HepG2 (cell line): ENCODE data around the gene LMAN2. TPM values are rescaled to one million over a fixed set of nuclear protein-coding genes. Genes with fewer than 3 reads are reported as not detected.
A peak's percentile ranks its signal among the peaks of the same experiment; 100 is the strongest.

Experiments
- ATAC-seq: fragments of 200-7000 bp; cut with Tn5 transposase; 3 replicates; pipeline ENCODE4 v1.9.1; 2020; ENCODE audit warnings: mild to moderate bottlenecking, moderate library complexity
- BruUV-seq: library from RNA; stranded (reverse); fragments of 400-500 nt; replicated peaks from 2 replicates; lab custom pipeline; 2021; lab: Mats Ljungman, UMichigan
- CTCF ChIA-PET: fragments of 300-600 bp; formaldehyde crosslinking; extraction: SDS; loops from one replicate; lab custom pipeline; 2021; ENCODE audit warnings: low total read pairs, inconsistent platforms, low intra/inter-chr PET ratio; lab: Yijun Ruan, JAX
- POLR2A ChIA-PET: fragments of 350-600 bp; sonication (Branson Sonifier 250); formaldehyde crosslinking; loops from one replicate; lab custom pipeline; 2020; ENCODE audit warnings: antibody characterized with exemption, inconsistent platforms; lab: Yijun Ruan, JAX
- DNase-seq: peaks from one replicate; pipeline ENCODE4 v3.0.0-alpha.2; 2015; ENCODE audit warnings: low spot score
- FAIRE-seq: peaks from 3 replicates; lab custom pipeline; 2011; peaks lifted over from hg19 to GRCh38; lab: Jason Lieb, UNC
- H2AFZ ChIP-seq: one replicate; pipeline ENCODE4 v1.6.1; 2011; ENCODE audit warnings: low read length, inconsistent platforms
- H3K27ac ChIP-seq: fragments of 300-600 bp; 3 replicates; pipeline ENCODE4 v1.8.0; 2011; ENCODE audit warnings: mixed run types, mild to moderate bottlenecking, mixed read lengths, low read length, inconsistent platforms; ENCODE audit not compliant: insufficient read depth; ENCODE audit errors: extremely low read length
- H3K27me3 ChIP-seq, 2 experiments: fragments of 200-600 bp in 1 of 2; 2 replicates in 1 of 2; 3 replicates in 1 of 2; pipeline versions ENCODE4 v1.6.0 to v1.8.0; 2011; ENCODE audit warnings: low read length in 2 of 2, mild to moderate bottlenecking in 2 of 2, moderate library complexity in 2 of 2, inconsistent platforms in 1 of 2; ENCODE audit not compliant: insufficient read depth in 2 of 2, control insufficient read depth in 1 of 2
- H3K36me3 ChIP-seq, 2 experiments: fragments of 200-600 bp in 1 of 2; replicated peaks in 1 of 2; 2 replicates in 1 of 2; 3 replicates in 1 of 2; pipeline versions ENCODE4 v1.5.1 to v1.8.0; 2011; ENCODE audit warnings: low read length in 2 of 2, inconsistent platforms in 1 of 2; ENCODE audit not compliant: insufficient read depth in 2 of 2, control insufficient read depth in 1 of 2
- H3K4me1 ChIP-seq: 2 replicates; pipeline ENCODE4 v1.5.1; 2012; ENCODE audit warnings: low read length, inconsistent platforms; ENCODE audit not compliant: insufficient read depth
- H3K4me2 ChIP-seq: 2 replicates; pipeline ENCODE4 v1.6.0; 2011; ENCODE audit warnings: low read depth, low read length, inconsistent platforms
- H3K4me3 ChIP-seq, 3 experiments: fragments of 200-600 bp in 1 of 3; sonication (generic), shearing (Covaris generic) in 1 of 3; replicated peaks in 1 of 3; 2 replicates each; pipeline ENCODE4 v1.5.1; 2011 to 2016; ENCODE audit warnings: low read length in 3 of 3, inconsistent platforms in 2 of 3, low read depth in 2 of 3, mild to moderate bottlenecking in 2 of 3, control low read depth in 1 of 3, mixed read lengths in 1 of 3; ENCODE audit not compliant: insufficient read depth in 1 of 3
- H3K79me2 ChIP-seq: one replicate; pipeline ENCODE4 v1.6.1; 2011; ENCODE audit warnings: low read length, inconsistent platforms; ENCODE audit not compliant: insufficient read depth
- H3K9ac ChIP-seq: 2 replicates; pipeline ENCODE4 v1.6.0; 2011; ENCODE audit warnings: mild to moderate bottlenecking, low read depth, low read length, inconsistent platforms; ENCODE audit not compliant: insufficient read depth
- H3K9me3 ChIP-seq: 2 replicates; pipeline ENCODE4 v1.5.1; 2012; ENCODE audit warnings: mild to moderate bottlenecking, low read length
- H4K20me1 ChIP-seq: 2 replicates; pipeline ENCODE4 v1.6.0; 2011; ENCODE audit warnings: inconsistent platforms, mild to moderate bottlenecking, low read length, moderate library complexity; ENCODE audit not compliant: insufficient read depth
- CREM ChIP-seq, 2 experiments: sonication (generic) in 1 of 2; formaldehyde crosslinking in 1 of 2; IDR thresholded peaks; 2 replicates each; pipeline versions ENCODE4 v1.4.0 to v1.6.1; 2016 to 2020; ENCODE audit warnings: antibody characterized with exemption in 1 of 2, mild to moderate bottlenecking in 1 of 2, missing genetic modification reagents in 1 of 2
- KLF11 ChIP-seq: IDR thresholded peaks from 2 replicates; pipeline ENCODE4 v1.6.1; 2016; ENCODE audit warnings: missing compliant biosample characterization
- MTA3 ChIP-seq: sonication (generic); formaldehyde crosslinking; IDR thresholded peaks from 2 replicates; pipeline ENCODE4 v1.4.0; 2020; ENCODE audit warnings: missing genetic modification reagents
- MZF1 ChIP-seq: sonication (generic); formaldehyde crosslinking; IDR thresholded peaks from 2 replicates; pipeline ENCODE4 v1.8.1; 2023; ENCODE audit warnings: mild to moderate bottlenecking, missing genetic modification reagents, borderline replicate concordance
- NFIB ChIP-seq: sonication (generic); formaldehyde crosslinking; IDR thresholded peaks from 2 replicates; pipeline ENCODE4 v1.9.0; 2021; ENCODE audit warnings: missing genetic modification reagents, mild to moderate bottlenecking, borderline replicate concordance
- SNRNP70 ChIP-seq: fragments of 200-400 bp; formaldehyde crosslinking; IDR thresholded peaks from 2 replicates; pipeline ENCODE4 v1.6.1; 2017; ENCODE audit warnings: mild to moderate bottlenecking, low read depth, low read length, moderate library complexity
- SRY ChIP-seq: sonication (generic); formaldehyde crosslinking; IDR thresholded peaks from 2 replicates; pipeline ENCODE4 v1.8.0; 2022; ENCODE audit warnings: mild to moderate bottlenecking, missing genetic modification reagents
- ZBTB42 ChIP-seq: sonication (generic); formaldehyde crosslinking; IDR thresholded peaks from 2 replicates; pipeline ENCODE4 v1.5.0; 2020; ENCODE audit warnings: mild to moderate bottlenecking, missing genetic modification reagents
- ZNF589 ChIP-seq: sonication (generic); formaldehyde crosslinking; conservative IDR thresholded peaks from 2 replicates; pipeline ENCODE4 v1.8.0; 2022; ENCODE audit warnings: mild to moderate bottlenecking, moderate library complexity, missing genetic modification reagents
- WGBS: methylation state at CpG from one replicate; pipeline ENCODE4 v1.1.6; 2017; ENCODE audit warnings: low lambda C conversion rate; 5-methylcytosine and 5-hydroxymethylcytosine counted together
- in situ Hi-C: cut with HindIII; loops from 2 replicates; pipeline ENCODE4 v1.10.0; 2017; ENCODE audit warnings: low pct_unique_long_range_greater_than_20kb; ENCODE audit not compliant: extremely low pct_ligation_motif_present
- intact Hi-C: fragments of 100-400 bp; cut with micrococcal nuclease; formaldehyde crosslinking; loops from one replicate; pipeline ENCODE4 v1.10.0; 2022; ENCODE audit not compliant: unreplicated experiment
- polyA plus RNA-seq, 8 experiments: library from polyadenylated mRNA; depleted of rRNA in 3 of 8; stranded (reverse) in 7 of 8; unstranded in 1 of 8; fragments of >200 nt; fragmentation: Illumina TruSeq in 4 of 8; extraction: Trizol in 4 of 8; gene quantifications; 2 replicates each; pipeline versions ENCODE4 v1.2.1 to v1.2.3, GENCODE V29; 2011 to 2016; ENCODE audit warnings: low read depth in 4 of 8, missing spikeins in 1 of 8, mixed read lengths in 1 of 8; ENCODE audit not compliant: insufficient read depth in 1 of 8
- total RNA-seq, 5 experiments: library from RNA; depleted of rRNA; stranded (reverse); fragments of >200 nt; fragmentation: Illumina TruSeq; extraction: Trizol; gene quantifications; 2 replicates each; pipeline ENCODE4 v1.2.3, GENCODE V29; 2016; ENCODE audit warnings: low read depth in 1 of 5
- TF ChIP-seq, protein P1 (sequence below): fragments of 450-650 bp; IDR thresholded peaks from 2 replicates; pipeline ENCODE4 v1.6.1; 2017; ENCODE audit warnings: mild to moderate bottlenecking
- TF ChIP-seq, protein P2 (sequence below): fragments of 450-650 bp; IDR thresholded peaks from 2 replicates; pipeline ENCODE4 v1.6.1; 2016

The LMAN2 gene
- total and polyA plus RNA-seq, 2 of the 13 experiments (the other 11 are each of a cell fraction or from before 2014, with no cell fraction given): 191 to 197 TPM

DNA sequence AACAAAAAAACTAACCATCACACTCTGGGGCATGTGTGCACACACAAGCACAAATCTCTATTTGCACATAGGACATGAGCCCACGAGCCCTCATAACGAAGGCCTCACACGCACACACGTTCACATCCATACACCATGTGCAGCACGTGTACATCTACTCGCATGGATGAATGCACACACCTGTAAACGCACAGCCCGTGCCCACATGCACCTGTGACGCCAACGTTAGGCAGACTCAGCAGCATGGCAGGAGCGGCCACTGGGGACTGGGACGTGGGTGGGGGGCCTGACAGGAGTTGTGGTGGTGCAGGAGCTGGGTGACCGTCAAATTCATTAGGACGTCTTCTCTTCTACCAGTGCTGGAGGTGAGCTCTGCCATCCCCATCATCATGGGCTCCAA is 35.9 kb upstream of the LMAN2 start:
- in situ Hi-C loops: loop anchor here (5.0 kb wide), 1 partner anchor 70 kb away; no protein-coding TSS in a partner anchor

DNA sequence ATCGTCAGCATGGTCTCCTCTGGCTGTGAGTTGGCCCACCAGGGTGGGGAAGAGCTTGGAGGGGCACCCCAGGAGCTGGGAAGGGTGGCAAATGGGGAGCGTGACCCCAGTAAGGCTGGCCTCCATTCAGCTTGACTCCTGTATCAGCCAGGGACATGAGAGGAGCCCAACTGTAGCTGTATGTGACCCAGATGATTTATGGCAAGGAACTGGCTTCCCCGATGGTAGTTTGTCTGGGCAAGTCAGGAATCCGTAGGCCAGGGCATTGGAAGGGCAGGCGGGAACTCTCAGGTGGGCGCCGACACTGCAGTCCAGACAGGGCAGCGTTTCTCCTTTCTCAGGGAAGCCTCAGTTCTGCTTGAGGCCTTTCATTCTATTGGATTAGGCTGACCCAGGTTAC is 35.1 kb upstream of the LMAN2 start:
- FAIRE-seq: no peak
- no peak overlapping the region for H3K4me2 ChIP-seq
- TF ChIP-seq CREM (IDR thresholded peaks at IDR 0.05) (no peak), CREM (CRISPR knock-in tag; IDR thresholded peaks at IDR 0.05) (no peak), SNRNP70 (no peak), MZF1 (CRISPR knock-in tag) (no peak), ZNF589 (CRISPR knock-in tag) (no peak), KLF11 (no peak), SRY (no peak), MTA3 (CRISPR knock-in tag) (no peak), NFIB (CRISPR knock-in tag) (no peak)
- TF ChIP-seq, protein P1, sequence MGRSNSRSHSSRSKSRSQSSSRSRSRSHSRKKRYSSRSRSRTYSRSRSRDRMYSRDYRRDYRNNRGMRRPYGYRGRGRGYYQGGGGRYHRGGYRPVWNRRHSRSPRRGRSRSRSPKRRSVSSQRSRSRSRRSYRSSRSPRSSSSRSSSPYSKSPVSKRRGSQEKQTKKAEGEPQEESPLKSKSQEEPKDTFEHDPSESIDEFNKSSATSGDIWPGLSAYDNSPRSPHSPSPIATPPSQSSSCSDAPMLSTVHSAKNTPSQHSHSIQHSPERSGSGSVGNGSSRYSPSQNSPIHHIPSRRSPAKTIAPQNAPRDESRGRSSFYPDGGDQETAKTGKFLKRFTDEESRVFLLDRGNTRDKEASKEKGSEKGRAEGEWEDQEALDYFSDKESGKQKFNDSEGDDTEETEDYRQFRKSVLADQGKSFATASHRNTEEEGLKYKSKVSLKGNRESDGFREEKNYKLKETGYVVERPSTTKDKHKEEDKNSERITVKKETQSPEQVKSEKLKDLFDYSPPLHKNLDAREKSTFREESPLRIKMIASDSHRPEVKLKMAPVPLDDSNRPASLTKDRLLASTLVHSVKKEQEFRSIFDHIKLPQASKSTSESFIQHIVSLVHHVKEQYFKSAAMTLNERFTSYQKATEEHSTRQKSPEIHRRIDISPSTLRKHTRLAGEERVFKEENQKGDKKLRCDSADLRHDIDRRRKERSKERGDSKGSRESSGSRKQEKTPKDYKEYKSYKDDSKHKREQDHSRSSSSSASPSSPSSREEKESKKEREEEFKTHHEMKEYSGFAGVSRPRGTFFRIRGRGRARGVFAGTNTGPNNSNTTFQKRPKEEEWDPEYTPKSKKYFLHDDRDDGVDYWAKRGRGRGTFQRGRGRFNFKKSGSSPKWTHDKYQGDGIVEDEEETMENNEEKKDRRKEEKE: no peak
- TF ChIP-seq, all 625 proteins: peak for 0
- DNase-seq (no peak), ATAC-seq (no peak)
- Histone ChIP-seq H3K27ac (no peak overlapping the region), H2AFZ (no peak overlapping the region), H4K20me1 (no peaks in the 10 kb centered on the region), H3K27me3 (peaks cover 10 to 29% of the 10 kb centered on the region in 2 experiments; a peak in 4 of 5 replicates), H3K4me3 (no peak overlapping the region), H3K4me1 (peaks cover 63% of the 10 kb centered on the region), H3K9me3 (no peaks in the 10 kb centered on the region), H3K9ac (no peak overlapping the region), H3K36me3 (no peaks in the 10 kb centered on the region), H3K79me2 (no peaks in the 10 kb centered on the region)
- no TSS peak for BruUV-seq
- in situ Hi-C loops: loop anchor here (5.0 kb wide), 1 partner anchor 71 kb away; no protein-coding TSS in a partner anchor
- intact Hi-C loops: no loop called here
- ChIA-PET POLR2A (interaction anchor here (1.3 to 7.3 kb wide), 3 partner anchors 8 to 61 kb away, joined by 3 to 79 read pairs (median 4); no protein-coding TSS in a partner anchor), CTCF (no interaction called here)
- 83% methylated on average over 4 of the region's 8 CpGs for WGBS

More for the DNA sequence above, 35.9 kb upstream of the LMAN2 start:
- 40% methylated on average over 8 of the region's 14 CpGs for WGBS
- no peak overlapping the region for H2AFZ ChIP-seq
- H3K4me2 ChIP-seq: no peak overlapping the region
- H3K4me3 ChIP-seq: no peak overlapping the region
- FAIRE-seq (no peak), DNase-seq (no peak), ATAC-seq (no peak)
- no peaks in the 10 kb centered on the region for H3K9me3 ChIP-seq
- BruUV-seq: no TSS peak
- H4K20me1 ChIP-seq: no peaks in the 10 kb centered on the region
- intact Hi-C loops: no loop called here
- POLR2A ChIA-PET: interaction anchor here (1.3 to 7.3 kb wide), 3 partner anchors 9 to 60 kb away, joined by 3 to 79 read pairs (median 4); no protein-coding TSS in a partner anchor
- CTCF ChIA-PET: no interaction called here
- H3K27me3 ChIP-seq: peaks cover 10 to 29% of the 10 kb centered on the region in 2 experiments; a peak in 4 of 5 replicates
- no peaks in the 10 kb centered on the region for H3K79me2 ChIP-seq
- H3K9ac ChIP-seq: no peak overlapping the region
- H3K36me3 ChIP-seq: no peaks in the 10 kb centered on the region
- TF ChIP-seq, protein P2, sequence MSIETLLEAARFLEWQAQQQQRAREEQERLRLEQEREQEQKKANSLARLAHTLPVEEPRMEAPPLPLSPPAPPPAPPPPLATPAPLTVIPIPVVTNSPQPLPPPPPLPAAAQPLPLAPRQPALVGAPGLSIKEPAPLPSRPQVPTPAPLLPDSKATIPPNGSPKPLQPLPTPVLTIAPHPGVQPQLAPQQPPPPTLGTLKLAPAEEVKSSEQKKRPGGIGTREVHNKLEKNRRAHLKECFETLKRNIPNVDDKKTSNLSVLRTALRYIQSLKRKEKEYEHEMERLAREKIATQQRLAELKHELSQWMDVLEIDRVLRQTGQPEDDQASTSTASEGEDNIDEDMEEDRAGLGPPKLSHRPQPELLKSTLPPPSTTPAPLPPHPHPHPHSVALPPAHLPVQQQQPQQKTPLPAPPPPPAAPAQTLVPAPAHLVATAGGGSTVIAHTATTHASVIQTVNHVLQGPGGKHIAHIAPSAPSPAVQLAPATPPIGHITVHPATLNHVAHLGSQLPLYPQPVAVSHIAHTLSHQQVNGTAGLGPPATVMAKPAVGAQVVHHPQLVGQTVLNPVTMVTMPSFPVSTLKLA: peak; percentile 44; the same call in 1 of the 2 replicates
- TF ChIP-seq ZBTB42 (CRISPR knock-in tag): no peak
- H3K4me1 ChIP-seq: peaks cover 57% of the 10 kb centered on the region
- H3K27ac ChIP-seq: no peak overlapping the region
